ENCODE measurements around the gene HMG20A.

DNA sequence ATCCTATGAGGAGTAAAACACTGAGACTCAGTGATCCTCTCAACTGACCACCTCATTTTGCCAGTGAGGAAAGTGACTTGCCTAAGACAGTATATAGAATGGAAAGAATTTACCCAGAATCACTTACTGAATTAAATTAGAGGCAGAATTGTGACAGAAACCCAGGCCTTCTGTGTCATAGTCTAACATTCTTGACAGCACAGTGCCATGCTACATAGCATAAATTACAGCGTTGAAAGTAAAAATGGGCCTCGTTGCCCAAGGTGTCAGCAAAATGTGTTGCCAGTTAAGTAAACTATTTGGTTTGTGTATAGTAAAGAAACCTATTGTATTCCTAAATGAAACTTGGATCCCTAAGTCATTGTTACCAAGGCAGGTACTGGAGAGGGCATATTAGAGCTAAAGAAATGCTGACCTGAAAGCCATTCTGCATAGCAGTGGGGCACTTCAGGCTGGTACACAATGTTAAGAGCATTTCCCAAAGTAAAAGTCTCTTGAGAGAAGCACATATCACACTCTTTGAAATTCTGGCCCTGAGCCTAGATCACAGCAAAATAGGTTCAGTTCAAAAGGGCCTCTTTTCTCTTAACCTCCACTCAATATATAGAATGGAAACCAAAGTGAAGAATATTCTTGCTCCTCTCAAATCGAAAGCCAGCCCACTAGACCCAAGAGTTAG, 53.8 kb downstream of the HMG20A start:
- TF ChIP-seq TAF1 (IDR thresholded peaks at IDR 0.05; ENCODE audit: low read depth) (no peak), EZH2 (IDR thresholded peaks at IDR 0.05; ENCODE audit: borderline replicate concordance, insufficient read depth, low read length, poor library complexity, severe bottlenecking) (no peak), EP300 (conservative IDR thresholded peaks at IDR 0.05; ENCODE audit: poor library complexity, severe bottlenecking) (no peak), MXI1 (conservative IDR thresholded peaks at IDR 0.05; ENCODE audit: poor library complexity, severe bottlenecking) (no peak), POLR2AphosphoS5 (IDR thresholded peaks at IDR 0.05) (no peak), SMC3 (conservative IDR thresholded peaks at IDR 0.05; ENCODE audit: poor library complexity) (no peak), RAD21 (conservative IDR thresholded peaks at IDR 0.05) (no peak)
- TF ChIP-seq, protein P1, sequence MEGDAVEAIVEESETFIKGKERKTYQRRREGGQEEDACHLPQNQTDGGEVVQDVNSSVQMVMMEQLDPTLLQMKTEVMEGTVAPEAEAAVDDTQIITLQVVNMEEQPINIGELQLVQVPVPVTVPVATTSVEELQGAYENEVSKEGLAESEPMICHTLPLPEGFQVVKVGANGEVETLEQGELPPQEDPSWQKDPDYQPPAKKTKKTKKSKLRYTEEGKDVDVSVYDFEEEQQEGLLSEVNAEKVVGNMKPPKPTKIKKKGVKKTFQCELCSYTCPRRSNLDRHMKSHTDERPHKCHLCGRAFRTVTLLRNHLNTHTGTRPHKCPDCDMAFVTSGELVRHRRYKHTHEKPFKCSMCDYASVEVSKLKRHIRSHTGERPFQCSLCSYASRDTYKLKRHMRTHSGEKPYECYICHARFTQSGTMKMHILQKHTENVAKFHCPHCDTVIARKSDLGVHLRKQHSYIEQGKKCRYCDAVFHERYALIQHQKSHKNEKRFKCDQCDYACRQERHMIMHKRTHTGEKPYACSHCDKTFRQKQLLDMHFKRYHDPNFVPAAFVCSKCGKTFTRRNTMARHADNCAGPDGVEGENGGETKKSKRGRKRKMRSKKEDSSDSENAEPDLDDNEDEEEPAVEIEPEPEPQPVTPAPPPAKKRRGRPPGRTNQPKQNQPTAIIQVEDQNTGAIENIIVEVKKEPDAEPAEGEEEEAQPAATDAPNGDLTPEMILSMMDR (IDR thresholded peaks at IDR 0.05; ENCODE audit: poor library complexity, severe bottlenecking): no peak
- TF ChIP-seq, protein P2, sequence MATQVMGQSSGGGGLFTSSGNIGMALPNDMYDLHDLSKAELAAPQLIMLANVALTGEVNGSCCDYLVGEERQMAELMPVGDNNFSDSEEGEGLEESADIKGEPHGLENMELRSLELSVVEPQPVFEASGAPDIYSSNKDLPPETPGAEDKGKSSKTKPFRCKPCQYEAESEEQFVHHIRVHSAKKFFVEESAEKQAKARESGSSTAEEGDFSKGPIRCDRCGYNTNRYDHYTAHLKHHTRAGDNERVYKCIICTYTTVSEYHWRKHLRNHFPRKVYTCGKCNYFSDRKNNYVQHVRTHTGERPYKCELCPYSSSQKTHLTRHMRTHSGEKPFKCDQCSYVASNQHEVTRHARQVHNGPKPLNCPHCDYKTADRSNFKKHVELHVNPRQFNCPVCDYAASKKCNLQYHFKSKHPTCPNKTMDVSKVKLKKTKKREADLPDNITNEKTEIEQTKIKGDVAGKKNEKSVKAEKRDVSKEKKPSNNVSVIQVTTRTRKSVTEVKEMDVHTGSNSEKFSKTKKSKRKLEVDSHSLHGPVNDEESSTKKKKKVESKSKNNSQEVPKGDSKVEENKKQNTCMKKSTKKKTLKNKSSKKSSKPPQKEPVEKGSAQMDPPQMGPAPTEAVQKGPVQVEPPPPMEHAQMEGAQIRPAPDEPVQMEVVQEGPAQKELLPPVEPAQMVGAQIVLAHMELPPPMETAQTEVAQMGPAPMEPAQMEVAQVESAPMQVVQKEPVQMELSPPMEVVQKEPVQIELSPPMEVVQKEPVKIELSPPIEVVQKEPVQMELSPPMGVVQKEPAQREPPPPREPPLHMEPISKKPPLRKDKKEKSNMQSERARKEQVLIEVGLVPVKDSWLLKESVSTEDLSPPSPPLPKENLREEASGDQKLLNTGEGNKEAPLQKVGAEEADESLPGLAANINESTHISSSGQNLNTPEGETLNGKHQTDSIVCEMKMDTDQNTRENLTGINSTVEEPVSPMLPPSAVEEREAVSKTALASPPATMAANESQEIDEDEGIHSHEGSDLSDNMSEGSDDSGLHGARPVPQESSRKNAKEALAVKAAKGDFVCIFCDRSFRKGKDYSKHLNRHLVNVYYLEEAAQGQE (IDR thresholded peaks at IDR 0.05; ENCODE audit: borderline replicate concordance): no peak
